Measurements from ENCODE around the gene GDF2.

Gene GDF2

GRCh38 chr10:47326306-47326926 is 4.2 kb downstream of the GDF2 start:
- Mint-ChIP-seq H3K4me1 (ENCODE audit: low read depth) (no peaks in the 10 kb centered on the region), H3K36me3 (ENCODE audit: low read depth) (no peaks in the 10 kb centered on the region), H3K27ac (no peak overlapping the region), H3K9me3 (no peaks in the 10 kb centered on the region), H3K4me3 (no peak overlapping the region), H3K27me3 (ENCODE audit: low read depth) (peaks cover 1% of the 10 kb centered on the region)
- no peak for DNase-seq (ENCODE audit: low spot score)

- no peak for DNase-seq (ENCODE audit: low spot score)
- H3K36me3 Mint-ChIP-seq (ENCODE audit: low read depth) = no peaks in the 10 kb centered on the region
- no peak overlapping the region for H3K4me3 Mint-ChIP-seq
- no peak overlapping the region for H3K27ac Mint-ChIP-seq
- peaks cover 1% of the 10 kb centered on the region for H3K27me3 Mint-ChIP-seq (ENCODE audit: low read depth)
- H3K4me1 Mint-ChIP-seq (ENCODE audit: low read depth) = no peaks in the 10 kb centered on the region
- H3K9me3 Mint-ChIP-seq = no peaks in the 10 kb centered on the region
These were observed 4.7 kb downstream of the GDF2 start for GRCh38 chr10:47326927-47327330.

- Mint-ChIP-seq H3K36me3 (ENCODE audit: low read depth) (no peaks in the 10 kb centered on the region), H3K9me3 (no peaks in the 10 kb centered on the region), H3K27me3 (ENCODE audit: low read depth) (peaks cover 9% of the 10 kb centered on the region), H3K4me1 (ENCODE audit: low read depth) (no peaks in the 10 kb centered on the region), H3K4me3 (no peak overlapping the region), H3K27ac (no peak overlapping the region)
- DNase-seq (ENCODE audit: low spot score) = no peak
These were observed 7.6 kb downstream of the GDF2 start for GRCh38 chr10:47329855-47330254.

GRCh38 chr10:47330366-47330765 is 8.1 kb downstream of the GDF2 start:
- Mint-ChIP-seq H3K27me3 (ENCODE audit: low read depth) (peaks cover 11% of the 10 kb centered on the region), H3K27ac (no peak overlapping the region), H3K9me3 (no peaks in the 10 kb centered on the region), H3K4me3 (no peak overlapping the region), H3K36me3 (ENCODE audit: low read depth) (no peaks in the 10 kb centered on the region), H3K4me1 (ENCODE audit: low read depth) (no peaks in the 10 kb centered on the region)
- no peak for DNase-seq (ENCODE audit: low spot score)

- peaks cover 11% of the 10 kb centered on the region for H3K27me3 Mint-ChIP-seq (ENCODE audit: low read depth)
- H3K36me3 Mint-ChIP-seq (ENCODE audit: low read depth) = no peaks in the 10 kb centered on the region
- H3K9me3 Mint-ChIP-seq = no peaks in the 10 kb centered on the region
- DNase-seq (ENCODE audit: low spot score) = no peak
- H3K4me1 Mint-ChIP-seq (ENCODE audit: low read depth) = no peaks in the 10 kb centered on the region
- no peak overlapping the region for H3K4me3 Mint-ChIP-seq
- no peak overlapping the region for H3K27ac Mint-ChIP-seq
These were observed 8.6 kb downstream of the GDF2 start for GRCh38 chr10:47330804-47331203.

GRCh38 chr10:47331491-47331890 is 9.2 kb downstream of the GDF2 start:
- no peak for DNase-seq (ENCODE audit: low spot score)
- Mint-ChIP-seq H3K9me3 (no peaks in the 10 kb centered on the region), H3K27ac (no peak overlapping the region), H3K27me3 (ENCODE audit: low read depth) (peaks cover 14% of the 10 kb centered on the region), H3K4me3 (no peak overlapping the region), H3K36me3 (ENCODE audit: low read depth) (no peaks in the 10 kb centered on the region), H3K4me1 (ENCODE audit: low read depth) (no peaks in the 10 kb centered on the region)

GRCh38 chr10:47331954-47332353 is 9.7 kb downstream of the GDF2 start:
- no peaks in the 10 kb centered on the region for H3K9me3 Mint-ChIP-seq
- H3K4me3 Mint-ChIP-seq = no peak overlapping the region
- peaks cover 15% of the 10 kb centered on the region for H3K27me3 Mint-ChIP-seq (ENCODE audit: low read depth)
- DNase-seq (ENCODE audit: low spot score) = no peak
- H3K36me3 Mint-ChIP-seq (ENCODE audit: low read depth) = no peaks in the 10 kb centered on the region
- H3K4me1 Mint-ChIP-seq (ENCODE audit: low read depth) = no peaks in the 10 kb centered on the region
- H3K27ac Mint-ChIP-seq = no peak overlapping the region

- no peak for DNase-seq (ENCODE audit: low spot score)
- Mint-ChIP-seq H3K9me3 (no peaks in the 10 kb centered on the region), H3K27ac (no peak overlapping the region), H3K4me1 (ENCODE audit: low read depth) (no peaks in the 10 kb centered on the region), H3K27me3 (ENCODE audit: low read depth) (peaks cover 18% of the 10 kb centered on the region), H3K36me3 (ENCODE audit: low read depth) (no peaks in the 10 kb centered on the region), H3K4me3 (no peak overlapping the region)
These were observed 10.1 kb downstream of the GDF2 start for GRCh38 chr10:47332371-47332770.

GRCh38 chr10:47332946-47333345 is 10.7 kb downstream of the GDF2 start:
- no peak overlapping the region for H3K27ac Mint-ChIP-seq

GRCh38 chr10:47333532-47333931 is 11.3 kb downstream of the GDF2 start:
- no peak for DNase-seq (ENCODE audit: low spot score)
- H3K27me3 Mint-ChIP-seq (ENCODE audit: low read depth) = peaks cover 22% of the 10 kb centered on the region
- H3K4me1 Mint-ChIP-seq (ENCODE audit: low read depth) = no peaks in the 10 kb centered on the region
- no peak overlapping the region for H3K27ac Mint-ChIP-seq
- no peak overlapping the region for H3K4me3 Mint-ChIP-seq
- no peaks in the 10 kb centered on the region for H3K9me3 Mint-ChIP-seq
- H3K36me3 Mint-ChIP-seq (ENCODE audit: low read depth) = no peaks in the 10 kb centered on the region

More at GRCh38 chr10:47332946-47333345, 10.7 kb downstream of the GDF2 start:
- H3K4me3 Mint-ChIP-seq = no peak overlapping the region
- H3K27me3 Mint-ChIP-seq (ENCODE audit: low read depth) = peaks cover 18% of the 10 kb centered on the region
- H3K9me3 Mint-ChIP-seq = no peaks in the 10 kb centered on the region
- no peak for DNase-seq (ENCODE audit: low spot score)
- H3K36me3 Mint-ChIP-seq (ENCODE audit: low read depth) = no peaks in the 10 kb centered on the region
- H3K4me1 Mint-ChIP-seq (ENCODE audit: low read depth) = no peaks in the 10 kb centered on the region

GRCh38 chr10:47334466-47335295 is 12.4 kb downstream of the GDF2 start:
- H3K27me3 Mint-ChIP-seq (ENCODE audit: low read depth) = peaks cover 30% of the 10 kb centered on the region
- DNase-seq (ENCODE audit: low spot score) = no peak
- H3K4me1 Mint-ChIP-seq (ENCODE audit: low read depth) = no peaks in the 10 kb centered on the region
- H3K9me3 Mint-ChIP-seq = no peaks in the 10 kb centered on the region
- H3K27ac Mint-ChIP-seq = no peak overlapping the region
- H3K36me3 Mint-ChIP-seq (ENCODE audit: low read depth) = no peaks in the 10 kb centered on the region
- no peak overlapping the region for H3K4me3 Mint-ChIP-seq

- Mint-ChIP-seq H3K27ac (no peak overlapping the region), H3K4me1 (ENCODE audit: low read depth) (no peaks in the 10 kb centered on the region), H3K9me3 (no peaks in the 10 kb centered on the region), H3K4me3 (no peak overlapping the region), H3K27me3 (ENCODE audit: low read depth) (peaks cover 35% of the 10 kb centered on the region), H3K36me3 (ENCODE audit: low read depth) (no peaks in the 10 kb centered on the region)
- DNase-seq (ENCODE audit: low spot score) = no peak
These were observed 13.7 kb downstream of the GDF2 start for GRCh38 chr10:47335906-47336305.

- Mint-ChIP-seq H3K9me3 (no peaks in the 10 kb centered on the region), H3K27me3 (ENCODE audit: low read depth) (peaks cover 35% of the 10 kb centered on the region), H3K4me3 (no peak overlapping the region), H3K27ac (peak overlapping the region; percentile 28), H3K36me3 (ENCODE audit: low read depth) (no peaks in the 10 kb centered on the region), H3K4me1 (ENCODE audit: low read depth) (no peaks in the 10 kb centered on the region)
- DNase-seq (ENCODE audit: low spot score) = no peak
These were observed 14.3 kb downstream of the GDF2 start for GRCh38 chr10:47336387-47337134.

- Mint-ChIP-seq H3K36me3 (ENCODE audit: low read depth) (no peaks in the 10 kb centered on the region), H3K27ac (no peak overlapping the region), H3K4me3 (no peak overlapping the region), H3K27me3 (ENCODE audit: low read depth) (peaks cover 35% of the 10 kb centered on the region), H3K9me3 (no peaks in the 10 kb centered on the region), H3K4me1 (ENCODE audit: low read depth) (no peaks in the 10 kb centered on the region)
- no peak for DNase-seq (ENCODE audit: low spot score)
These were observed 15.1 kb downstream of the GDF2 start for GRCh38 chr10:47337310-47337709.

All from T-helper 2 cell treated with Interferon-gamma antibody and Interleukin-4, amounts not matched to agents 5 μg/mL and 100 μg/mL, for 36 hours (primary cell).